DMS53 treated with DMSO at 0.1 percent for 48 hours (cell line): ENCODE measurements around the gene ZBTB48.

Source experiments
- DNase-seq: peaks from one replicate; lab custom pipeline; 2025; ENCODE audit not compliant: unreplicated experiment; lab: John Stamatoyannopoulos, UW

The ZBTB48 gene

DNA sequence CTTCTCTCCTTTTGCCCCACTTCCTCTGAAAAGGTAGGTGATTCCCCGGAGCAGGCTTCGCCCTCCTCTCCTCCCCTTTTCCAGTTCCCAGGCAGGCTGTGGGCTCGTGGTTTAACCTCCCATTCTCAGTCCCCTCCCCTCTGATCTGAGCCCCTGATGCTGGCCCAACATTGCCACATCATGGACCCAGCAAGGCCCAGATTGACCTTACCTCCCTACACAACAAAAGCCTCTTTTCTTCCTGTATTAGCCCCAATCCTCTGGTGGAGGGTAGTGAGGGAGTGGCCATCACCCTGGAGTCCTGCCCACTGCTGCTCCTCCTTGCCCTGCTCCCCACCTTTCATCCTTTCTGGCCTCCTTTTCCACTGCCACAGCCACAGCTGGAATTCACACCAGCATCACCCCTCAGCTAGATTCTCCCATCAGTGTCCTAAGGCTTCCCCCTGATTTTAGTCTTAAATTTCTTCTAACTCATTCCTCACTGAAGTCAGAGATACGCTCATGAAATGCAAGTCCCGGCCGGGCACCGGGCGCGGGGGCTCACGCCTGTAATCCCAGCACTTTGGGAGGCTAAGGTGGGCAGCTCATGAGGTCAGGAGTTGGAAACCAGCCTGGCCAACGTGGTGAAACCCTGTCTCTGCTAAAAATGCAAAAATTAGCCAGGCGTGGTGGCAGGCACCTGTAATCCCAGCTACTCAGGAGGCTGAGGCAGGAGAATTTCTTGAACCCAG, 7.0 kb upstream of the ZBTB48 start:
- DNase-seq = no peak

- no peak for DNase-seq
These were observed 5.7 kb upstream of the ZBTB48 start for GRCh38 chr1:6574025-6574620.

DNA sequence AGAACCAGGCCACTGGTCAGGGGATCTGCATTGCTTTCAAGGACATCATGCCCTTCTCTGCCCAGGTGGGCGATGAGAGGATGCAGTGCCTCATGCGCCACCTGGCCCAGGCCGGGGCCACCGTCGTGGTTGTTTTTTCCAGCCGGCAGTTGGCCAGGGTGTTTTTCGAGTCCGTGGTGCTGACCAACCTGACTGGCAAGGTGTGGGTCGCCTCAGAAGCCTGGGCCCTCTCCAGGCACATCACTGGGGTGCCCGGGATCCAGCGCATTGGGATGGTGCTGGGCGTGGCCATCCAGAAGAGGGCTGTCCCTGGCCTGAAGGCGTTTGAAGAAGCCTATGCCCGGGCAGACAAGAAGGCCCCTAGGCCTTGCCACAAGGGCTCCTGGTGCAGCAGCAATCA, 5.0 kb upstream of the ZBTB48 start:
- no peak for DNase-seq

DNA sequence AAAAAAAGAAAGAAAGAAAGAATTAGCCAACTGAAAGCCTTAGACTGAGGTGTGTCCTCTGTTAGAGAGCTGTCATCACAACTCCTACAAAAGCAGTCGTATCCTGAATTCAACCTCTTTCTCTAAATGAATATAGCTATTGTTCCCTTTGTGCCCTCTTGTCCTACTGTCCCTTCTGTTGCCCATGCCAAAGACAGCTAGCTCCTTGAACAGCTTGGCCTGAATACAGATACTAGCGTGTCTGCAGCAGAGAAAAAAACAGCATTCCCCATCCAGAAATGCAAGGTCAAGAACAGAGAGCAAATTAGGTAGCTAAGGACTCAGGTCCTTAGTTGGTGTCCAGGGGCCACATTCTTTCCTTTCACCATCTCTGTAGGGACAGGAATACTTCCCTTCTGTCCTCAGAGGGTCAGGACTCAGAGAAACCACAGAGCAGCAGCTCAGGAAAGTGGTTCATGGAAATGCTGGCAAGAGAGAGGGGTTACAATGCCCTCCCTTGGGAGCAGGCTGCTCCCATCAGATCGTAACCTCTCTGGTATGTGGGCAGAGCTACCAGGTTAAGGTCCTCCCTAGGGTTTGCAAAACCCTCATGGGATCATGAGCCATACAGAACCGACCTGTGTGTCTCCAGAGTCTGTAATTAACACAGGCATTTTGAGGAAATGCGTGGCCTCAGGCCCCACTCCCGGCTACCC, 1.8 kb upstream of the ZBTB48 start:
- no peak for DNase-seq

DNA sequence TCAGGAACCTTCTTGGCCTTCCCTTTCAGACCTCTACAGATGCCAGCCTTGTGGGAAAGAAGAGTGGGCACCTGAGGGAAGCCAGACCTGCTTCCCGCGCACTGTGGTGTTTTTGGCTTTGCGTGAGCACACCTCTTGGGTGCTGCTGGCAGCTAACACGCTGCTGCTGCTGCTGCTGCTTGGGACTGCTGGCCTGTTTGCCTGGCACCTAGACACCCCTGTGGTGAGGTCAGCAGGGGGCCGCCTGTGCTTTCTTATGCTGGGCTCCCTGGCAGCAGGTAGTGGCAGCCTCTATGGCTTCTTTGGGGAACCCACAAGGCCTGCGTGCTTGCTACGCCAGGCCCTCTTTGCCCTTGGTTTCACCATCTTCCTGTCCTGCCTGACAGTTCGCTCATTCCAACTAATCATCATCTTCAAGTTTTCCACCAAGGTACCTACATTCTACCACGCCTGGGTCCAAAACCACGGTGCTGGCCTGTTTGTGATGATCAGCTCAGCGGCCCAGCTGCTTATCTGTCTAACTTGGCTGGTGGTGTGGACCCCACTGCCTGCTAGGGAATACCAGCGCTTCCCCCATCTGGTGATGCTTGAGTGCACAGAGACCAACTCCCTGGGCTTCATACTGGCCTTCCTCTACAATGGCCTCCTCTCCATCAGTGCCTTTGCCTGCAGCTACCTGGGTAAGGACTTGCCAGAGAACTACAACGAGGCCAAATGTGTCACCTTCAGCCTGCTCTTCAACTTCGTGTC, 995 bp upstream of the ZBTB48 start:
- no peak for DNase-seq

DNA sequence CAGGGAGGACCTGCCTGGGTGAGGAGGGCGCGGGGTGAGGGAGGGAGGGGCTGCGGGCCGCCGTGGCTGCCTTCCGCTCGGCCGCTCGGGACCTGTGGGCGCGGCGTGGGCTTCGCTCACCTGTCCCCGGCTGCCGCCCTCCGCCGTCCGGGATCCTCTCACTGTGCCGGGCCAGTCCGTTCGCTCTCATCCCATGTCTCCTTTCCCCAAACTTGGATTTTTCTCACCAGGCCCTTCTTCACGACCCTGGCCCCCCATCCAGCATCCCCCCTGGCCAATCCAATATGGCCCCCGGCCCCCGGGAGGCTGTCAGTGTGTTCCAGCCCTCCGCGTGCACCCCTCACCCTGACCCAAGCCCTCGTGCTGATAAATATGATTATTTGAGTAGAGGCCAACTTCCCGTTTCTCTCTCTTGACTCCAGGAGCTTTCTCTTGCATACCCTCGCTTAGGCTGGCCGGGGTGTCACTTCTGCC, 362 bp downstream of the ZBTB48 start:
- DNase-seq = no peak

DNA sequence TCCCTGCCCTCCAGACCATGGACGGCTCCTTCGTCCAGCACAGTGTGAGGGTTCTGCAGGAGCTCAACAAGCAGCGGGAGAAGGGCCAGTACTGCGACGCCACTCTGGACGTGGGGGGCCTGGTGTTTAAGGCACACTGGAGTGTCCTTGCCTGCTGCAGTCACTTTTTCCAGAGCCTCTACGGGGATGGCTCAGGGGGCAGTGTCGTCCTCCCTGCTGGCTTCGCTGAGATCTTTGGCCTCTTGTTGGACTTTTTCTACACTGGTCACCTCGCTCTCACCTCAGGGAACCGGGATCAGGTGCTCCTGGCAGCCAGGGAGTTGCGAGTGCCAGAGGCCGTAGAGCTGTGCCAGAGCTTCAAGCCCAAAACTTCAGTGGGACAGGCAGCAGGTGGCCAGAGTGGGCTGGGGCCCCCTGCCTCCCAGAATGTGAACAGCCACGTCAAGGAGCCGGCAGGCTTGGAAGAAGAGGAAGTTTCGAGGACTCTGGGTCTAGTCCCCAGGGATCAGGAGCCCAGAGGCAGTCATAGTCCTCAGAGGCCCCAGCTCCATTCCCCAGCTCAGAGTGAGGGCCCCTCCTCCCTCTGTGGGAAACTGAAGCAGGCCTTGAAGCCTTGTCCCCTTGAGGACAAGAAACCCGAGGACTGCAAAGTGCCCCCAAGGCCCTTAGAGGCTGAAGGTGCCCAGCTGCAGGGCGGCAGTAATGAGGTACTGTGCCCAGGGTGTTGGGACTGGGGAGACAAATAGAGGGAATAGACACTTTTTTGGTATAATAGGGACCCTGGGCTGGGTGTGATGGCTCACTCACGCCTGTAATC, 1.0 kb downstream of the ZBTB48 start:
- no peak for DNase-seq

DNA sequence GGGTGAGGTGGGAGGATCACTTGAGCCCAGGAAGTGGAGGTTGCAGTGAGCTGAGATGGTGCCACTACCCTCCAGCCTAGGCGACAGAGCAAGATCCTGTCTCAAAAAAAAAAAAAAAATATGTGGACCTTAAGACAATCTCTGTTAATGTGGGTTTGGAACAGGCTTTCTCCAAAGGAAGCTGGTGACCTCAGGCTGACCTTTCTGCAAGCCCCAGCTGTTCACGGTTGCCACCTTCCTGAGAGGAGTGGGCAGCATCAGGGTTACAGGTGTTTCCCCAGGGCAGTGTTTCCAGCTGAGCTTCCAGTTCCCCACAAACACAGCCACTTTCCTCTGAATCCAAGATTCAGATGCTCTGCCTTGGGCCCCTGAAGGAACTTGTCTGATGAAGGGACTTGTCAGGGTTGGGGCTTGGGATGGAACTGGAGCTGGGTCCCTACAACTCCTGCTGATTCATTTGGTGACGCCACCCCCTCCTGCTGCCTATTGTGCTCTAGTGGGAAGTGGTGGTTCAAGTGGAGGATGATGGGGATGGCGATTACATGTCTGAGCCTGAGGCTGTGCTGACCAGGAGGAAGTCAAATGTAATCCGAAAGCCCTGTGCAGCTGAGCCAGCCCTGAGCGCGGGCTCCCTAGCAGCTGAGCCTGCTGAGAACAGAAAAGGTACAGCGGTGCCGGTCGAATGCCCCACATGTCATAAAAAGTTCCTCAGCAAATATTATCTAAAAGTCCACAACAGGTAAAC, 1.9 kb downstream of the ZBTB48 start:
- DNase-seq = peak; percentile 68

DNA sequence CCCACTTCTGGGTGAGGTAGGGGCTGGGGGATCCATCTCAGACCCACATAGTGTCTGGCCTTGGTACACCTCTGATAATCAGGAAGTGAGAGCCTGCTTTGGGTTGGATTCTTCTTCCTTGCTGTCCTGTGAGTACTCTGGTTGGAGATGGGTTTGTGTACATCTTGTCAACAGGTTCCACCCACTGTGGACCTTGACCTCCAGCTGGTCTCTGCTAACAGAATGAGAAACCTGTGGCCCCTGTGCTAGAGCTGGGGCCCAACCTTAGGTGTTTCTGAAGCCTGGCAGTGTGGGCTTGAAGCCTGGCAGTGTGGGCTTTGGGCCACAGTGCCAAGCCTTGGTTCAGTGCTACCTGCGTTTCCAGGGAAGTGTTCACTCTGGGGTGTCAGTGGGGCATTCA, 2.6 kb downstream of the ZBTB48 start:
- DNase-seq = peak; percentile 88

- no peak for DNase-seq
These were observed 4.6 kb downstream of the ZBTB48 start for GRCh38 chr1:6584126-6585080.

DNA sequence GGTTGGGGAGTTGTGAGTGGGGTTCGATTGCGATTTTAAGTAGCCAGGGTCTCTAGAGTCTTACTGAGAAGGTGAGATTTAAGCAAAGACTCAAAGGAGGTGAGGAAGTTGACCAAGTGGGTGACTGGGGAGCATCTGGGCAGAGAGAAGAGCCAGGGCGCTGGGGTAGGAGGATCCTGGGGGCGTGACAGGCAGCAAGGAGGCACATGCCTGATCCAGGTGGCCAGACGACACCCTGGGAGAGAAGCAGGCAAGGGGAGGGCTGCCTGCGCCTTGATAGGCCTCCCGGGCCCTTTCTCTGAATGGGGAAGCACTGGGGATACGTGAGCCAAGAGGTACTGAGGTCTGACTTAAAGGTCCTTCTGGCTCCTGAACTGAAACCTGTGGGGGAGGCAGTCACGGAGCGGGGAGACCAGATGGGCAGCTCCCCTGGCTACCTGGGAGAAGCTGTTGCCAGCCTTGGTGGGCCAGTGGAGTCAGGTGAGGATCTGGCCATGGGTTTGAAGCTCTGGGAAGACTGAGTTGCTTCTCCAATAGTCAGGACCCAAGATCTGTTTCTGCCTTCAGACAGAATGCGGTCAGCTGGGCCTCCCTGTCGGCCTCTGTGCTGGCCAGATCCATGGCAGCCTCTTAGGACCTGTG, 5.4 kb downstream of the ZBTB48 start:
- no peak for DNase-seq

- DNase-seq = no peak
These were observed 6.0 kb downstream of the ZBTB48 start for GRCh38 chr1:6585841-6586240.

DNA sequence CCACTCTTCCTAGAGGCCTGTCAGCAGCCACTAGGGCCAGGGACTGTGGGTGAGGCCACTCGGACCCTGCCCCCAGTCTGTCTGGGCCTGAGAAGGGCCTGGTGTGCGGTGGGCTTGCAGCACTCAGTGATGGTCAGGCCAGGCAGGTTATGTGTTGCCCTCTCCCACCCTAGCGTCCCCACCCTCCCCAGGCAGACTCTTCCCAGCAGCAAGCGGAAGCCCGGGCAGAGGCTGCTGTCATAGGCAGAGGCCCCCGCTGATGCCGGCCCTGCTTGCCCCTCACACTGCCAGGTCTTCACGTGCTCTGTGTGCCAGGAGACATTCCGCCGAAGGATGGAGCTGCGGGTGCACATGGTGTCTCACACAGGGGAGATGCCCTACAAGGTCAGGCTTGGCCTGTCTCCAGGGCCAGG, 6.6 kb downstream of the ZBTB48 start:
- no peak for DNase-seq

- DNase-seq = peak; percentile 26
These were observed 7.6 kb downstream of the ZBTB48 start for GRCh38 chr1:6587261-6588005.

- DNase-seq = no peak
These were observed 8.5 kb downstream of the ZBTB48 start for GRCh38 chr1:6588128-6588892.

GRCh38 chr1:6588893-6589520, 9.2 kb downstream of the ZBTB48 start:
- DNase-seq = no peak
